GM19025 (cell line): ENCODE measurements around the gene MCFD2.
"Not testable (repeated sequence)": the region's sequence is repeated elsewhere in the genome, so short reads cannot be mapped to it uniquely, and the experiment has no call there.

Experiments used
- ATAC-seq: cut with Tn5 transposase; IDR thresholded peaks from one replicate; pipeline ENCODE4 v1.9.1; 2021; ENCODE audit warnings: mild to moderate bottlenecking, low read depth, moderate library complexity; ENCODE audit not compliant: unreplicated experiment

MCFD2 gene

DNA sequence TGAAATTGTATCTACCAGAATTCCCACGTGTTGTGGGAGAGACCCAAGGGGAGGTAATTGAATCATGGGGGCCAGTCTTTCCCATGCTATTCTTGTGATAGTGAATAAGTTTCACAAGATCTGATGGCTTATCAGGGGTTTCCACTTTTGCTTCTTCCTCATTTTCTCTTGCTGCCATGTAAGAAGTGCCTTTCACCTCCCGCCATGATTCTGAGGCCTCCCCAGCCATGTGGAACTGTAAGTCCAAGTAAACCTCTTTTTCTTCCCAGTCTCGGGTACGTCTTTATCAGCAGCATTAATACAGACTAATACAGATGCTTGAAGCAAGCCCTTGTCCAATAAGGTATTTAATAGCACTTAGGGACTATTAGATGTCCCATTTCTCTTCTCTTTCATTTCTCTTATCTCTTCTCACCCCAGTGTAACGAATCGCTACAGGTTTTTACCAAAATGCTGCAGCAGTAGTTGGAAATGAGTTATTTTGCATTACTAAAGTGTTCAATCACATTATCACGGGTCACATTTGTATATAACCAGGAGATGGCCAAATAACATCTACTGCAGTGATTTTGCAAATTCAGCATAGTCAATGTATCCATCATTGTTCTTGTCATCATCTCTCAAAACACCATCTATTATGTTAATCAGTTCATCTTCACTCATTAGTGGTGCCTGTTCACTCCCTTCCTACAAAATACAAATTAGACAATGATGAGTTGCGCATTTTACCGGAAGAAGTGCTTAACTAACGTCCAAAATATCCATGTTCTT lies 10.5 kb downstream of the MCFD2 start:
- ATAC-seq = not testable (repeated sequence)

DNA sequence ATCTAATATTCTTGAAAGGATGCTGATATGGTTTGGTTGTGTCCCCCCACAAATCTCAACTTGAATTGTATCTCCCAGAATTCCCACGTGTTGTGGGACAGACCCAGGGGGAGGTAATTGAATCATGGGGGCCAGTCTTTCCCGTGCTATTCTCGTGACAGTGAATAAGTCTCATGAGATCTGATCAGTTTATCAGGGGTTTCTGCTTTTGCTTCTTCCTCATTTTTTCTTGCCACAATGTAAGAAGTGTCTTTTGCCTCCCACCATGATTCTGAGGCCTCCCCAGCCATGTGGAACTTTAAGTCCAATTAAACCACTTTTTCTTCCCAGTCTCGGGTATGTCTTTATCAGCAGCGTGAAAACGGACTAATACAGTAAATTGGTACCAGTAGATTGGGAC lies 12.6 kb downstream of the MCFD2 start:
- ATAC-seq = not testable (repeated sequence)

DNA sequence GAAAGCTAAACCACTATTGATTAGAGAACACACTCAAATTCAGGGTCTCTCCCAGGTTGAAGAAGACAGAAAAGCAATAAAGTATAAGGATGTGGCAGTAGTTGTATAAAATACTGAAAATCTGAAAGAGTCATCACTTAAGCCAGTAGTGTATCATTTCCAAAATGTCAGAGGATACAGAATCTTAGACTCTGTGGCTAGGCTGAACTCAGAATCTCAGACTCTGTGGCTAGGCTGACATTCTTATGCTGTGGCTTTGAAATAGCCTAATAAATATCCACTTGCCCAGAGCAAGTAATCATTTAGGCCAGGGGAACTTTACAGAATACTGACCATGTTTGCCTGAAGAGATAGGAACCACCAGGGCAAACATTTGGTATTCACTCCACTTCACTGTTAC lies 13.1 kb downstream of the MCFD2 start:
- ATAC-seq = no peak

DNA sequence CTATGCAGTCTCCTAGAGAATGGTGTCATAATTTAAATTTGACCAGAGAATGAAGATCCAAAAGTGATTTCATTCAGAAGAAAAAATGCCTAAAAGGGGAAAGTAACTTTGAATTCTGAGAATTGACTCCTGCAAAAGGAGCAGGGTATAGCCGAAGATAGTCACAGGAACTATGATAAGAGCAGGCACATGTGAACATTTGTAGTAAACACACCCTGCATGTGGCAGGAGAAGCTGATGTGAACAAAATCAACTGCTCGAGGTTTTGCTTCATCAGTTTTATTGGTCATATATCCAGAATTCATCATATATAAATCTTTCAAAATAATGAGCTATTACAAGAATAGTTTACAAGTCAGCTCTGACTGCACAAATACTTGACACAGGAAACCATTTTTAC lies 14.0 kb downstream of the MCFD2 start:
- no peak for ATAC-seq

DNA sequence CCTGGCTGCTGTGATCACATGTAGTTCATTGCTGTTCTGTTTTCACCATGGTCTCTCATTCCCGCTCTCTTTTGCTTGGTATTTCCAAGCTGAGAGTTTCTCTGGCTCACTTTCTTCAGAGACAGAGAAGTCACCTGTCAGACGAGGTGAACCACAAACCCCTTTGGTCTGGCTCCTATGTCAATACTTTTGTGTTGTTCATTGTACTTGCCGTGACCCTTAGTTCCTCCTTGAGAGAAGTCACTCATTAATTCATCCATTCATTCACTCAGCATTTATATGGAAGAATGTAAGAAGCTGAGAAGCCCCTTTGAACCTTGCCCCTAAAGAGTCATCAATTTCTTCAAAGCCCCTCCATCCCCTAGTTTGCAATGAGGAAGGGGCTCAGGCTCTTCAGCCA lies 15.2 kb downstream of the MCFD2 start:
- ATAC-seq = no peak

DNA sequence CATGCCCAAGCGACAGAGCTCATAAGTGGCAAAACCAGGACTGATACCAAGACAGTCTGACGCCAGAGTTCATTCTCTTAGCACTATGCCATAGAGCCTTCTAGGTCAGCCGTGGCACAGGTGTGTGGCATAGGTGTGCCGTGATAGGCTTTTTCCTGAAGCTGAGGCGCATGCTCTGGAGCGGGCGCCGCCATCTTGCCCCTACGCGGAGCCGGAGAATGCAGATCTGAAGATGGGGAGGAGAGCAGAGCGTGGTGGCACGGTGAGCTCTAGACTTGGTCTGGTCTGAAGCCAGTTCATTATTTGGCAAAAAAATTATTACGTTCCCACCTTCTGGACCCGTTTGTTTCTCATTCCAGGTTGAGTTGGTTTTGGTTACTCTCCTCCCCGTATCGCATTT lies 16.6 kb downstream of the MCFD2 start:
- no peak for ATAC-seq

DNA sequence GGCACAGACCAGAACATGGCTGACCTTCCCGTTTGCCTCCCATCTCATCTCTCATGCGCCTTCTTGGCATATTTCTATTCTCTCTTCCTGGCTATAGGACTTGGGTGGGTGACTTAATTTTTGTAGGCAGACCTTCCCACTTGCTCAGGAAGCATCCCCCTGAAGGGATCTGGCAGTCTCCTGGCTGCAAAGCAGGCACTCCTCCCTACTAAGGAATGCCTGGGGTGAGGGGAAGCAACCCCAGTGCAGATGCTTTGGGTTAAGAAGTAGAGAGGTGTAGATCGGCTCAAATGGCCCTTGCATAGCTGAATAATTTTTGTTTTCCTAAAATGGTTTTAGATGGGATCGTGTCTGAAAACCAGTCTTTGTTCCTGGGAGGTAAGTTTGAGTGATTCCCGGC lies 17.6 kb downstream of the MCFD2 start:
- no peak for ATAC-seq

DNA sequence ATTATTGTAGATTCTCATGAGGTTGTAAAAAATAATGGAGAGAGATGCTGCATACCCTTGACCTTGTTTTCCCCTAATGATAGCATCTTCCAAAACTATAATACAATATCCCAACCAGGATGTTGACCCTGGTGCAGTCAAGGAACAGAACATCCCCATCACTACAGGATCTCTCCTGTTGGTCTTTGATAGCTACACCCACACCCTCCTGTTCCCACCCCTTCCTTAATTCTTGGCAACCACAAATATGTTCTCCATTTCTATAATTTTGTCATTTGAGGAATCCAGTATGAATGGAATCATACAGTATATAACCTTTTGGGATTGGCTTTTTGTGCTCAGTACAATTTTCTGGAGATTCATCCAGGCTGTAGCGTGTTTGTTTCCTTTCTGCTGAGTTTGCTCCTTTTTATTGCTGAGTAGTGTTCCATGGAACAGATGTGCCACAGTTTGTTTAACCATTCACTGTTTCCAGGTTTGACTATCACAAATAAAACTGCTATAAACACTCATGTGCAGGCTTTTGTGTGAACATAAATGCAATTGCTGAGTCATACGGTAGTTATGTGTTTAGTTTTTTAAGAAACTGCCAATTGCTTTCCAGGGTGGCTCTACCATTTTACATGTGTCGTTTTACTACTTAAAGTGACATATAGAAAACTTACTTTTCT lies 22.2 kb downstream of the MCFD2 start:
- no peak for ATAC-seq

DNA sequence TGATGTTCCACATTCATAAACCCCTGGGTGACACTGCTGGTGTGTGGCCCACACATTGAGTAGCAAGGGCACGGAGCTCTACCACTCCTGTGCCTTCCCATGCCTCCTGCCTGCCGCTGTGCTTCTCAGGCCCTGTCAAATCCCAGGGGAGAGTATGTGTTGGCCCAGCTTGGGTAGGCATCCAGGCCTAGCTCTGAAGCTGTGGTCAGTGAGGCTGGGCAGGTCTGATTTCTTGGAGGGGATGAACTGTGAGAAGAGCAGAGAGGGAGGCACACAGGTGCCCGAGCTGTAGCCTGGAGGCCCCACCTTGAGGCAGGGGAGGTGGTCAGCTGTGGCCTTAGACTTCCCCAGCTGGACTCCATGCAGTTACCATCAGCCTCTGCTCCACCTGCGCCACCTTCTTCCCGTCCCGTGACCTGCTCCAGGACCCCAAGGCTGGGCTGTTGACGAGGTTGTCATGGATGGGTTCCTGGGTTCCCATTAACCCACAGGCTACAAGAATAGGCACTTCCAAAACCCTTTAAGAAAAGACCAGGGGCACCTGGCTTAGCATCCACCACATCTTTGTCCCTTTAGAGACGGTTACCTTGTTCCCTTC lies 23.6 kb downstream of the MCFD2 start:
- no peak for ATAC-seq

DNA sequence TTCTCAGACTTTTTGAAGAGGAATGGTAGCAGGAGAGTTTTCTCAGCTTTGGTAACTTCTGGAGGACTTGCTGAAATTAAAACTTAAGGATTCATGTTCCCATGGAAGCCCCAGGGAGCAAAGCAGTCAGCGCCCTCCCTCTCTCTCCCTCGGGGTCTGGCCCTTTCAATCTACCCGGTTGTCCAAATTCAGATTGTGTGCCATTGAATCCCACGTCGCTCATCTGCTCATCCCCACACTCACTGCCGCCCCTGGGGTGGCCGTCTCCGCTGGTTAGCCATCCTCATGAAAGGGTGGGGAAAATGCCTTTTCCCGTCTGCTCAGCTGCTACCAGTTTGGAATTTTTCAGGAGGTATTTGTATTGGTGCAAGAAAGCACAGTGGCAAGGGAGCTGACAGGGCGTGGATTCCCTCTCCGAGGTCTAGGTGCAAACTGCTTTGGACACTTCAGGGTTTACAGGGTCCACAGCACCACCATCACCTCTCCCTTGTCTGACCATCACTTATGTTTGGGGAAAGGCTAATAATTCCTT lies 27.1 kb downstream of the MCFD2 start:
- ATAC-seq = no peak

DNA sequence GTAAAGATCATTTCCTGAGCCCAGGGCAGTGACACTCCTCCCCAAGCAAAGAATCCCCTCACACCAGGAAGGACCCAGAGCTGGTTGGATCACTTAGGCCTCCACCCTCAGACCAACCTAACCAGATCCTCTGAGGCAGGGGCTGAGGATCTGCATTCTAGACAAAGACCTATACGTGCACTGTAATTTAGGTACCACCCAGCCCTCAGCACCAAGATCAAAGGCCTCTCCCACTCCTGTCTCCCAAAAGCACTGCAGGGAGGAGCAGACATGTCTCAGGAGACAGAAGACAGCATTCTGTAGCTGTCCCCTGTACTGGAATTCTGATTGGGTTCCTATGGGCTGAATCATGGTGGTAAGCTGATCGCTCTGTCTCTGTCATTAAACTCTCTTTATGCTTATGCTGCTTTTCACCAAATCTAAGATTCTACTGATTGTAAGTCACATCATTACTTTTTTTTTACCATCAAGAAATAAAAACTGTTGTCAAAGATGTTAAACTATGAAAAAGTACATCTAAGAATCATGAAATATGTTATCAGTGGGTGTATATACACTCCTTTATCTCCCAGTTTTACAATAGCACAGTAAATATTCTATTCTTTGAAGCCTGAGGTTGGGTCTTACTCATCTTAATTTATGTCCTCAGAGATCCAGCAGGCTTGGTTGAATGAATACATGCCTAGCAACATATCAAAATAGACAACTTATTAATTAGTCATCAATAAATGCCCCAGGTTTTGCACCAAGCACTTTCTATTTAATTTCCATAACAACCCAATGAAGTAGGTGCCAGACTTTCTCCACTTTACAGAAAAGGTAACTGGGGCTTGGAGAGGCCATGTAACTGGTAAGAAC lies 28.3 kb downstream of the MCFD2 start:
- ATAC-seq = no peak

DNA sequence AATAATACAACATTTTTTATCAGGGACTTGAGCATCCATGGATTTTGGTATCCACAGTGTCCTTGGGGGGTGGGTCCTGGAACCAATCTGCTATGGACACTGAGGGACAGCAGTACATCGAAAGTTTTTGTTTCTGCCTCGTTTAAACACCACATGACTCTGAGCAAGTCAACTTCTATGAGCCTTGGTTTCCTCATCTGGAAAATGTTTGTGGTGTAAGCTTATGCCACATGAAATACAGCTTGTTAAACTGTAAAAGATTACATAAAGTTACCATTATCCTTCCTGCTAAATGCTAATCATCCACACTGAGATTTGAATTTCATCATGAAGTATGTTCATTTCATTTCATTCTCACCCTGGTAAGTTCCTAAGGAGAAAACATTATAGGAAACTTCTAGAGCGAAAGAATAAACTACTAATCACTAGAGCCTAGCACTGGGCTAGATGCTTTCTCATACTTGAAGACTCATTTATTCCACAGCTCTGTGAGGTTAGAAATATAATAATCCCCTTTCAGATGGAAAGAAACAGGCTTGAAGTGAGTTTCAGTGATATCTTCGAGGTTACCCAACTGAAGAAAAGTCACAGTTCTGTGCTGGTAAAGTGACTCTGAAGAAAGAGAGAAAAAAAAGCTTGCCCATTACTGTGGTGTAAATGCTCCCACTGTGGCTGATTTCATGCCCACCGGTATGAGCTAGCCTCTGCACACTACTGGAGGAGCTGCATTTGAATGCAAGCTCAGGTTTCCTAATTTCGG lies 29.2 kb downstream of the MCFD2 start:
- no peak for ATAC-seq

DNA sequence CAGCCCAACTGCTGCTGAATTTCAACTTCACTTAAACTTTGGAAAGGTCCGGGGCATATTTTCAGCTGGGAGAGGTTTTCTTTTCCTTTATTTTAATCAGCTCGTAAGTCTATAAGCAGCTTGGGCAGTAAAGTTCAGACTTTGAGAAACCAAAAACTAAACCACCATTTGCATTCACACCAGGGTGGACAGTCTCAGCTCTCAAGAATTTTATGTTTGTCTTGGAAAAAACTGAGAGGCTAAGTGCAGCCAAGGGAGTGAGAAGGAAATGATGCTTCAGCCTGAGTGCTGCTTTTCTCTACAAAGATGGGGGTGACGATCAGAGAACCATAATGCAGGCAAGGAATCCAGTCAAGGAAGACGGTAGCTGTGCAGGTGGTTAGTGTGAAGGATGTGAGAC lies 30.2 kb downstream of the MCFD2 start:
- ATAC-seq = no peak

DNA sequence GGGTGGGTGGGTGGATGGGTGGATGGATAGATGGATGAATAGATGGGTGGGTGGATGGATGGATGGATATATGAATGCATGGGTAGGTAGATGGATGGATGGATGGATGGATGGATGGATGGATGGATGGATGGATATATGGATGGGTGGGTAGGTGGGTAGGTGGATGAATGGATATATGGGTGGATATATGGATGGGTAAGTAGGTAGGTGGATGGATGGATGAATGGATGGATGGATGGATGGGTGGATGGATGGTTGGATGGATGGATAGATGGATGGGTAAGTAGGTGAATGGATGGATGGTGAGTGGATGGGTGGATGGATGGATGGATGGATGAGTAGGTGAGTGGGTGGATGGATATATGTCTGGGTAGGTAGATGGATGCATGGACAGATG lies 36.1 kb downstream of the MCFD2 start:
- no peak for ATAC-seq

DNA sequence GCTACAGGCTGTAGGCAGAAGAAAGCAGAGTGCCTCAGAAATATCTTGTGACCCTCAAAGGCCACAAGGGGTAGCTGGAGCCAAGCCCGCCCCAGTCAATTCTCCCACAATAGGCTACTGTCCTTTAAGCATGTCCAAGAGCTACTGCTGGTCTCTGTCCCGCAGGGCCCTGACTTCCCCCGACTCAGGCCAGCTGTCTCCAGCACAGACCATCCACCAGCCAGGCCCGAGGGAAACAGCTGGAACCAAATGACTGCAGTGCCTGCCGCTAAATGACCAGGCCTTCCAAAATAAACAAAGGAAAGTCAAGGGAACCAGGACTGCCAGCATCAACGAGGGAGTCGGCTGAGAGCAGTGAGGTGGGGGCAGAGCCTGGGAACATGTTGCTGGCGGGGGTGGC lies 36.7 kb downstream of the MCFD2 start:
- ATAC-seq = no peak

DNA sequence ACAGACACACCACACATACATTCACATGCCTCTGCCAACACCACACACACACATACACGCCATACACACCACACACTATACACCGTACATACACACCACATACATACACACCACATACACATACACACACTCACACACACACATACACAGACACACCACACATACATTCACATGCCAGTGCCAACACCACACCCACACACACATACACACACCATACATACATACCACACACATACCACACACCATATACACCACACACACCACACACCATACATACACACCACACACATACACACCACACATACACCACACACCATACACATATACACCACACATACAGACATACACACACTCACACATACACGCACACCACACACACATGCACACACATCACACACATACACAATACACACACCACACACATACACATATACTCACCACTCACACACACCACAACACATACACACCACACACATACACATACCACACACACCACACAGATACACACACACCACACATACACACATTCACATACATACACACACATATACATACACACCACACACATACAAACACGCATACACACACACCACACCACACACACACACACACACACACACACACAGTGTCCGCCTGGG lies 37.2 kb downstream of the MCFD2 start:
- ATAC-seq = no peak

DNA sequence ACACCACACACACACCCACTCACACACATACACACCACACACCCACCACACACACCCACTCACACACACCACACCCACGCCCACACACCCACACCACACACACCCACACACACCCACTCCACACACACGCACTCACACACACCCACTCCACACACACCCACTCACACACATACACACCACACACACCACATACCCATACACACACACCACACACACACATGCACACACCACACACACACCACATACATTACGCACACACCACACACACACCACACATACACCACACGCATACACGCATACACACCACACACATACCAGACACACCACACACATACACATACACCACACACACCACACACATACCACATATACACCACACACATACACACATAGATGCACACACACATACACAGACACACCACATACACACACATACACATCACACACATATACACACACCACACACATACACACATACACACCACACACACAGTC lies 37.9 kb downstream of the MCFD2 start:
- no peak for ATAC-seq

DNA sequence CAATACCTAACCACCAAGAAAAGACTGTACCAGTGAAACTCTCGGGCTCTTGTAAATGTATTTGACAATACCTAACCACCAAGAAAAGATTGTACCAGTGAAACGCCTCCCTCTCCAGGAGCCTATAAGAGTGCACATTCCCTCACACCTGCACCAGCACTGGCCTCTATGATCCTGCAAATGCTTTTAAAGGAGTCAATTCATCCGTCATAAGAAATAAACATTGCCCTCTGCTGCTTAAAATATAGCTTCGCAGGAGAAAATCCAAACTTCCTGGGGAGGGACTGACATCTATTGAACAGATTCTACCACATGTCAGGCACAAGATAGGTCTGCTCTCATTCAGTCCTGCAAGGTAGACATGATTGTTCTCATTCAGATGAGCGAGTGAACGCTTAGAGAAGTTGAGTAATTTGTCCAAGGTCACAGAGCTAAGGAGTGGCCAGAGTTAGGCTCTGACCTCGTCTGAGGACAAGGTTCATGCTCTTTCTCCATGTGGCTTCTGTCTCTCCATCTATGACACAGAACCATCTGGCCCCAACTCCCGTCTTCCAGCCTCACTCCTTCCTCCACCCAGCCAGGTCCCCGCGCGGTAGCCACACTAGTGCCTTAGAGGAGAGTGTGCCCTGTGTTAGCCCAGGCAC lies 38.7 kb downstream of the MCFD2 start:
- ATAC-seq = no peak
